Measurements from ENCODE around the gene PROX1.

Gene PROX1

DNA sequence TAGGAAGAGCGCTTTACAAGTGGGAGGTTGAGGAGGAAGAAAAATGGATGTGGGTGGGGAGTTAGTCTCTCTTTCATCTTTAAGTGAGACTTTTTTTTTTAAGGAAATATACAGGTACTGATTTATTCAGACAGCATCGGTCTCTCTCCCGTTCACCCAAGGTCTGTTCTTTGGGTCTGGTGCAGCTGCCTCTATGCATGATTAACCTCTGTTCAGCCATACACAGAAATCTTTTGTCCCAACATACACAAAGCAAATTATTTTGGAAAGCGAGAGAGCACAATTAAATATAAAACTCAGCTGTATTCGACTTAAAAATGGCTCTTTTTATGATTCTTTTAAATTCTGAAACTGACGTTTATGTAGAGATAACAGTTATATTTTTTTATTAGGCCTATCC lies 11.0 kb downstream of the PROX1 start:
- H3K79me2 ChIP-seq (ENCODE audit: control insufficient read depth, low read length): peaks cover 5% of the 10 kb centered on the region
- peaks cover 26% of the 10 kb centered on the region for H3K36me3 ChIP-seq (ENCODE audit: control insufficient read depth, low read length)
- H3K4me1 ChIP-seq (ENCODE audit: control insufficient read depth, low read length): peaks cover 11% of the 10 kb centered on the region
- H3K9me3 ChIP-seq (ENCODE audit: control insufficient read depth, insufficient read depth, low read length): no peaks in the 10 kb centered on the region
- no peaks in the 10 kb centered on the region for H3K9me2 ChIP-seq (replicated peaks; ENCODE audit: control insufficient read depth, low read length)
- no peak overlapping the region for H3K4me3 ChIP-seq (ENCODE audit: low read length)
- H3F3A ChIP-seq (ENCODE audit: control insufficient read depth, insufficient read depth): no peaks in the 10 kb centered on the region
- TF ChIP-seq, protein P1, sequence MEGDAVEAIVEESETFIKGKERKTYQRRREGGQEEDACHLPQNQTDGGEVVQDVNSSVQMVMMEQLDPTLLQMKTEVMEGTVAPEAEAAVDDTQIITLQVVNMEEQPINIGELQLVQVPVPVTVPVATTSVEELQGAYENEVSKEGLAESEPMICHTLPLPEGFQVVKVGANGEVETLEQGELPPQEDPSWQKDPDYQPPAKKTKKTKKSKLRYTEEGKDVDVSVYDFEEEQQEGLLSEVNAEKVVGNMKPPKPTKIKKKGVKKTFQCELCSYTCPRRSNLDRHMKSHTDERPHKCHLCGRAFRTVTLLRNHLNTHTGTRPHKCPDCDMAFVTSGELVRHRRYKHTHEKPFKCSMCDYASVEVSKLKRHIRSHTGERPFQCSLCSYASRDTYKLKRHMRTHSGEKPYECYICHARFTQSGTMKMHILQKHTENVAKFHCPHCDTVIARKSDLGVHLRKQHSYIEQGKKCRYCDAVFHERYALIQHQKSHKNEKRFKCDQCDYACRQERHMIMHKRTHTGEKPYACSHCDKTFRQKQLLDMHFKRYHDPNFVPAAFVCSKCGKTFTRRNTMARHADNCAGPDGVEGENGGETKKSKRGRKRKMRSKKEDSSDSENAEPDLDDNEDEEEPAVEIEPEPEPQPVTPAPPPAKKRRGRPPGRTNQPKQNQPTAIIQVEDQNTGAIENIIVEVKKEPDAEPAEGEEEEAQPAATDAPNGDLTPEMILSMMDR (IDR thresholded peaks at IDR 0.05; ENCODE audit: low read depth, low read length, poor library complexity, severe bottlenecking): no peak
- TF ChIP-seq EZH2phosphoT487 (IDR thresholded peaks at IDR 0.05; ENCODE audit: borderline replicate concordance, low read length): no peak
- H3K4me2 ChIP-seq (ENCODE audit: low read length): no peak overlapping the region
- no peaks in the 10 kb centered on the region for H4K20me1 ChIP-seq (ENCODE audit: control insufficient read depth, insufficient read depth, low read depth, low read length)
- H3K27ac ChIP-seq (ENCODE audit: low read depth, low read length): no peak overlapping the region
- no peaks in the 10 kb centered on the region for H3K27me3 ChIP-seq (ENCODE audit: control insufficient read depth, low read length)

DNA sequence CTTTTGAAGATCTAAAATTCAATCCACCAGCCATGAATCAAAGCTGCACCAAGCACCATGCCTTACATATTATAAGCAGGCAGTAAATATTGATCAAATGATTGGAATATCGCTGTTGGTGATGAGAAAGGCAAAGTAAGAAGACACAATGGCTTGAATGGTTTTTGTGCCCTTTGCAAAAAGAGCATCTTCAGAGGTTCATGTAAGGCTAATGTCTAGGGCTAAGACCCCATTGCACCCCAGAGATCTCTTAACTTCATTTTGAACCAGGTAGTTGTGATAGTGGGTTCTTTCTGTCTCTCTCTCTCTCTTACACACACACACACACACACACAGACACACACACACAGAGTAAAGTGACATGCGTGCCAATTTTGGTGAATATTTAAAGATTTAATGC lies 12.0 kb downstream of the PROX1 start:
- H4K20me1 ChIP-seq (ENCODE audit: control insufficient read depth, insufficient read depth, low read depth, low read length): no peaks in the 10 kb centered on the region
- H3K79me2 ChIP-seq (ENCODE audit: control insufficient read depth, low read length): no peaks in the 10 kb centered on the region
- TF ChIP-seq, protein P1 (IDR thresholded peaks at IDR 0.05; ENCODE audit: low read depth, low read length, poor library complexity, severe bottlenecking): no peak
- TF ChIP-seq EZH2phosphoT487 (IDR thresholded peaks at IDR 0.05; ENCODE audit: borderline replicate concordance, low read length): no peak
- H3F3A ChIP-seq (ENCODE audit: control insufficient read depth, insufficient read depth): no peaks in the 10 kb centered on the region
- no peaks in the 10 kb centered on the region for H3K9me2 ChIP-seq (replicated peaks; ENCODE audit: control insufficient read depth, low read length)
- no peak overlapping the region for H3K4me3 ChIP-seq (ENCODE audit: low read length)
- no peaks in the 10 kb centered on the region for H3K9me3 ChIP-seq (ENCODE audit: control insufficient read depth, insufficient read depth, low read length)
- peaks cover 26% of the 10 kb centered on the region for H3K36me3 ChIP-seq (ENCODE audit: control insufficient read depth, low read length)
- H3K27ac ChIP-seq (ENCODE audit: low read depth, low read length): no peak overlapping the region
- H3K4me1 ChIP-seq (ENCODE audit: control insufficient read depth, low read length): peaks cover 4% of the 10 kb centered on the region; the same call in 1 of the 2 replicates
- no peak overlapping the region for H3K4me2 ChIP-seq (ENCODE audit: low read length)
- no peaks in the 10 kb centered on the region for H3K27me3 ChIP-seq (ENCODE audit: control insufficient read depth, low read length)

DNA sequence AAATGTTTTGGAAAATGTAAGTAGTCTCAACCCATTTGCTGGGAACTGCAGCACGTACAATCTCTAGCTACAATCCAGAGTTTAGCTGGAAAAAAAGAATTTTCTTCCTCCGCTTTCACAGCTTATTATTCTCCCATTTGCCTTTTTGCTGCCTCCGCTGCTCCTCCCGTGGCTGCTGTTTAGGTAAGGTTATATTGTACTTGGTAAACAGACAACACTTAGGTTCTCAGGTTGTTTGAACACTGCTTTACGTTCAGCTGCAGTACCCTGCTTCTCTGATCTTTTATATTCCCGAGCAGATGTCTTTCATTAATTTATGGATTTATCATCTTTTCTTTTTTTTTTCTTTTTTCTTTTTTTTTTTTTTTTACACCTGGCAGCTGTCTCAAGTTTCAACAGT lies 14.3 kb downstream of the PROX1 start:
- Histone ChIP-seq H3K27ac (ENCODE audit: low read depth, low read length) (no peak overlapping the region), H4K20me1 (ENCODE audit: control insufficient read depth, insufficient read depth, low read depth, low read length) (no peaks in the 10 kb centered on the region), H3K9me2 (replicated peaks; ENCODE audit: control insufficient read depth, low read length) (no peaks in the 10 kb centered on the region), H3K79me2 (ENCODE audit: control insufficient read depth, low read length) (no peaks in the 10 kb centered on the region), H3K4me1 (ENCODE audit: control insufficient read depth, low read length) (no peaks in the 10 kb centered on the region), H3F3A (ENCODE audit: control insufficient read depth, insufficient read depth) (no peaks in the 10 kb centered on the region), H3K4me3 (ENCODE audit: low read length) (no peak overlapping the region), H3K9me3 (ENCODE audit: control insufficient read depth, insufficient read depth, low read length) (no peaks in the 10 kb centered on the region), H3K4me2 (ENCODE audit: low read length) (no peak overlapping the region), H3K36me3 (ENCODE audit: control insufficient read depth, low read length) (peaks cover 18% of the 10 kb centered on the region), H3K27me3 (ENCODE audit: control insufficient read depth, low read length) (no peaks in the 10 kb centered on the region)
- TF ChIP-seq, protein P1 (IDR thresholded peaks at IDR 0.05; ENCODE audit: low read depth, low read length, poor library complexity, severe bottlenecking): no peak
- TF ChIP-seq EZH2phosphoT487 (IDR thresholded peaks at IDR 0.05; ENCODE audit: borderline replicate concordance, low read length): no peak

- Histone ChIP-seq H3K27me3 (ENCODE audit: control insufficient read depth, low read length) (no peaks in the 10 kb centered on the region), H3K9me3 (ENCODE audit: control insufficient read depth, insufficient read depth, low read length) (no peaks in the 10 kb centered on the region), H3K9me2 (replicated peaks; ENCODE audit: control insufficient read depth, low read length) (no peaks in the 10 kb centered on the region), H3K4me1 (ENCODE audit: control insufficient read depth, low read length) (no peaks in the 10 kb centered on the region), H3K4me2 (ENCODE audit: low read length) (no peak overlapping the region), H3K79me2 (ENCODE audit: control insufficient read depth, low read length) (no peaks in the 10 kb centered on the region), H4K20me1 (ENCODE audit: control insufficient read depth, insufficient read depth, low read depth, low read length) (no peaks in the 10 kb centered on the region), H3F3A (ENCODE audit: control insufficient read depth, insufficient read depth) (no peaks in the 10 kb centered on the region), H3K4me3 (ENCODE audit: low read length) (no peak overlapping the region), H3K27ac (ENCODE audit: low read depth, low read length) (no peak overlapping the region), H3K36me3 (ENCODE audit: control insufficient read depth, low read length) (peaks cover 16% of the 10 kb centered on the region)
- TF ChIP-seq, protein P1 (IDR thresholded peaks at IDR 0.05; ENCODE audit: low read depth, low read length, poor library complexity, severe bottlenecking): no peak
Measured at GRCh38 chr1:214002472-214002871, 14.7 kb downstream of the PROX1 start.

Data from DOHH2 (cell line).